Endothelial cell of umbilical vein (primary cell): Measurements from ENCODE around the gene CCDC40. TPM values are rescaled to one million over a fixed set of nuclear protein-coding genes. Genes with fewer than 3 reads are reported as not detected.
A peak's percentile ranks its signal among the peaks of the same experiment; 100 is the strongest.

Source experiments
- BruUV-seq: library from RNA; stranded (reverse); fragments of 400-500 nt; replicated peaks from 2 replicates; lab custom pipeline; 2021; lab: Mats Ljungman, UMichigan
- CTCF ChIA-PET: fragments of 300-600, 350-600 bp; sonication (Branson Sonifier 250); formaldehyde crosslinking; loops from one replicate; lab custom pipeline; 2021; ENCODE audit warnings: antibody characterized with exemption, inconsistent platforms; lab: Charles Lee
- POLR2A ChIA-PET: fragments of 300-600, 350-600 bp; sonication (Branson Sonifier 250); formaldehyde crosslinking; loops from one replicate; lab custom pipeline; 2021; ENCODE audit warnings: antibody characterized with exemption, inconsistent platforms; lab: Charles Lee
- DNase-seq: peaks from one replicate; pipeline ENCODE4 v3.0.0-alpha.2; 2011; ENCODE audit warnings: low read depth, low spot score
- FAIRE-seq: peaks from 2 replicates; lab custom pipeline; 2011; peaks lifted over from hg19 to GRCh38; lab: Jason Lieb, UNC
- H2AFZ ChIP-seq: 2 replicates; pipeline ENCODE4 v1.6.0; 2012; ENCODE audit warnings: low read depth, low read length, control low read depth, inconsistent platforms
- H3K27ac ChIP-seq: 2 replicates; pipeline ENCODE4 v1.5.1; 2011; ENCODE audit warnings: low read depth, mild to moderate bottlenecking, control low read depth, low read length, moderate library complexity; ENCODE audit not compliant: insufficient read depth
- H3K27me3 ChIP-seq, 2 experiments: 2 replicates each; pipeline versions ENCODE4 v1.6.0 to v1.6.1; 2011; ENCODE audit warnings: low read length in 2 of 2, mixed read lengths in 1 of 2; ENCODE audit not compliant: control insufficient read depth in 2 of 2, insufficient read depth in 2 of 2
- H3K36me3 ChIP-seq, 2 experiments: 2 replicates in 1 of 2; 3 replicates in 1 of 2; pipeline ENCODE4 v1.5.1; 2011; ENCODE audit warnings: low read length in 2 of 2, mild to moderate bottlenecking in 1 of 2, moderate library complexity in 1 of 2; ENCODE audit not compliant: control insufficient read depth in 2 of 2, insufficient read depth in 2 of 2; ENCODE audit errors: extremely low read depth in 1 of 2
- H3K4me1 ChIP-seq: 3 replicates; pipeline ENCODE4 v1.5.1; 2011; ENCODE audit warnings: mild to moderate bottlenecking, low read length; ENCODE audit not compliant: control insufficient read depth, insufficient read depth; ENCODE audit errors: extremely low read depth
- H3K4me2 ChIP-seq: 2 replicates; pipeline ENCODE4 v1.6.1; 2011; ENCODE audit warnings: low read length, control low read depth, mixed read lengths; ENCODE audit not compliant: insufficient read depth
- H3K4me3 ChIP-seq, 3 experiments: fragments of 200-600 bp in 1 of 3; sonication (generic), shearing (Covaris generic) in 1 of 3; replicated peaks in 1 of 3; 2 replicates each; pipeline ENCODE4 v1.5.1; 2011 to 2016; ENCODE audit warnings: control low read depth in 3 of 3, low read length in 3 of 3, mild to moderate bottlenecking in 2 of 3, inconsistent platforms in 1 of 3, low read depth in 1 of 3, moderate library complexity in 1 of 3; ENCODE audit not compliant: insufficient read depth in 1 of 3
- H3K79me2 ChIP-seq: 2 replicates; pipeline ENCODE4 v1.6.0; 2012; ENCODE audit warnings: low read length, inconsistent platforms; ENCODE audit not compliant: control insufficient read depth, insufficient read depth
- H3K9ac ChIP-seq: replicated peaks from 2 replicates; pipeline ENCODE3; 2011; ENCODE audit warnings: low read length, control low read depth; ENCODE audit not compliant: insufficient read depth; ENCODE audit errors: extremely low read depth
- H3K9me1 ChIP-seq: replicated peaks from 3 replicates; pipeline ENCODE4 v1.6.0; 2011; ENCODE audit warnings: mild to moderate bottlenecking, low read length; ENCODE audit not compliant: control insufficient read depth, insufficient read depth; ENCODE audit errors: extremely low read depth
- H3K9me3 ChIP-seq: replicated peaks from 2 replicates; pipeline ENCODE4 v1.5.1; 2012; ENCODE audit warnings: low read length, inconsistent platforms; ENCODE audit not compliant: control insufficient read depth, insufficient read depth
- H4K20me1 ChIP-seq: replicated peaks from 2 replicates; pipeline ENCODE3; 2011; ENCODE audit warnings: mild to moderate bottlenecking, low read length; ENCODE audit not compliant: control insufficient read depth, insufficient read depth; ENCODE audit errors: extremely low read depth
- EZH2 ChIP-seq: IDR thresholded peaks from 2 replicates; pipeline ENCODE4 v1.6.1; 2012; ENCODE audit warnings: borderline replicate concordance, low read depth, mild to moderate bottlenecking, moderate library complexity, low read length, inconsistent platforms; ENCODE audit not compliant: severe bottlenecking
- FOS ChIP-seq: IDR thresholded peaks from 2 replicates; pipeline ENCODE4 v1.6.1; 2011; ENCODE audit warnings: mild to moderate bottlenecking, low read length, moderate library complexity, borderline replicate concordance; ENCODE audit not compliant: insufficient read depth
- GATA2 ChIP-seq: IDR thresholded peaks from 2 replicates; pipeline ENCODE4 v1.7.0; 2011; ENCODE audit warnings: low read depth, mild to moderate bottlenecking, moderate library complexity, mixed read lengths, low read length; ENCODE audit not compliant: insufficient read length, insufficient read depth
- JUN ChIP-seq: IDR thresholded peaks from 2 replicates; pipeline ENCODE4 v1.6.1; 2011; ENCODE audit warnings: borderline replicate concordance, low read depth; ENCODE audit not compliant: insufficient read length, insufficient read depth
- MYC ChIP-seq: IDR thresholded peaks from one replicate; pipeline ENCODE4 v1.6.1; 2011; ENCODE audit warnings: mild to moderate bottlenecking, low read depth, low read length
- POLR2A ChIP-seq: IDR thresholded peaks from 2 replicates; pipeline ENCODE4 v1.6.1; 2012; ENCODE audit warnings: low read depth, mild to moderate bottlenecking, control low read depth, low read length
- POLR2AphosphoS5 ChIP-seq: IDR thresholded peaks from 2 replicates; pipeline ENCODE4 v1.6.1; 2012; ENCODE audit warnings: low read depth, mild to moderate bottlenecking, control low read depth, low read length, moderate library complexity; ENCODE audit not compliant: insufficient read depth
- dilution Hi-C: fragments of 300-500 bp; cut with MboI; formaldehyde crosslinking; loops from one replicate; pipeline ENCODE4 v1.15.0; 2019; ENCODE audit warnings: low sequenced_read_pairs; ENCODE audit not compliant: extremely low pct_ligation_motif_present
- intact Hi-C: fragments of 100-400 bp; cut with micrococcal nuclease; formaldehyde crosslinking; loops from one replicate; pipeline ENCODE4 v1.10.0; 2022
- polyA plus RNA-seq, 4 experiments: library from polyadenylated mRNA; depleted of rRNA in 3 of 4; stranded (reverse) in 3 of 4; unstranded in 1 of 4; fragments of >200 nt; gene quantifications; 2 replicates each; pipeline versions ENCODE4 v1.2.1 to v1.2.3, GENCODE V29; 2011 to 2012; ENCODE audit warnings: missing spikeins in 1 of 4
- total RNA-seq: library from RNA; stranded (reverse); gene quantifications from 2 replicates; pipeline ENCODE4 v1.2.3, GENCODE V29; 2021
- TF ChIP-seq, protein P1 (sequence below): IDR thresholded peaks from 2 replicates; pipeline ENCODE4 v1.6.1; 2011; ENCODE audit not compliant: insufficient read depth, insufficient read length
- TF ChIP-seq, protein P2 (sequence below), 2 donors: IDR thresholded peaks; 1 replicate in 1 of 2; 2 replicates in 1 of 2; pipeline ENCODE4 v1.5.1; 2011; ENCODE audit warnings: low read length in 2 of 2, mild to moderate bottlenecking in 2 of 2, moderate library complexity in 2 of 2, control low read depth in 1 of 2, inconsistent platforms in 1 of 2, low read depth in 1 of 2; ENCODE audit not compliant: insufficient read depth in 1 of 2; ENCODE audit errors: extremely low read depth in 1 of 2

The CCDC40 gene
- total and polyA plus RNA-seq, 2 donors (not counting 3 experiments of a cell fraction or from before 2014, with no cell fraction given), result 1.4 to 5.5 TPM

DNA sequence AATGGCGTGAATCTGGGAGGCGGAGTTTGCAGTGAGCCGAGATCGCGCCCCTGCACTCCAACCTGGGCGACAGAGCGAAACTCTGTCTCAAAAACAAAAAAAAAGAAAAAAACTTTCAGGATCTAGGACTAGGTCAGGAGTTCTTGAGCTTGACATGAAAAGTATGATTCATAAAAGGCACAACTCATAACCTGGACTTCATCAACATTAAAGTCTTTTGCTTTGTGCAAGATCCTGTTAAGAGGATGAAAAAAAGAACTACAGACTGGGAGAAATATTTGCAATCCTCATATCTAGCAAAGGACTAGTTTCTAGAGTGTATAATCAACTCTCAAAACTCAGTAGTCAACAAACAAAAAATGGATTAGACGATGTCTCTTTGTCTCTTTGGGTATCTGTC, 40.7 kb upstream of the CCDC40 start:
- H3K36me3 ChIP-seq, result peaks cover 0 to 3% of the 10 kb centered on the region in 2 experiments
- FAIRE-seq, result peak; percentile 64
- dilution Hi-C loops, result no loop called here
- TF ChIP-seq EZH2, result no peak
- TF ChIP-seq FOS, result no peak
- TF ChIP-seq, protein P1, sequence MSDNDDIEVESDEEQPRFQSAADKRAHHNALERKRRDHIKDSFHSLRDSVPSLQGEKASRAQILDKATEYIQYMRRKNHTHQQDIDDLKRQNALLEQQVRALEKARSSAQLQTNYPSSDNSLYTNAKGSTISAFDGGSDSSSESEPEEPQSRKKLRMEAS, result no peak
- no peak for TF ChIP-seq POLR2A
- TF ChIP-seq, protein P2, sequence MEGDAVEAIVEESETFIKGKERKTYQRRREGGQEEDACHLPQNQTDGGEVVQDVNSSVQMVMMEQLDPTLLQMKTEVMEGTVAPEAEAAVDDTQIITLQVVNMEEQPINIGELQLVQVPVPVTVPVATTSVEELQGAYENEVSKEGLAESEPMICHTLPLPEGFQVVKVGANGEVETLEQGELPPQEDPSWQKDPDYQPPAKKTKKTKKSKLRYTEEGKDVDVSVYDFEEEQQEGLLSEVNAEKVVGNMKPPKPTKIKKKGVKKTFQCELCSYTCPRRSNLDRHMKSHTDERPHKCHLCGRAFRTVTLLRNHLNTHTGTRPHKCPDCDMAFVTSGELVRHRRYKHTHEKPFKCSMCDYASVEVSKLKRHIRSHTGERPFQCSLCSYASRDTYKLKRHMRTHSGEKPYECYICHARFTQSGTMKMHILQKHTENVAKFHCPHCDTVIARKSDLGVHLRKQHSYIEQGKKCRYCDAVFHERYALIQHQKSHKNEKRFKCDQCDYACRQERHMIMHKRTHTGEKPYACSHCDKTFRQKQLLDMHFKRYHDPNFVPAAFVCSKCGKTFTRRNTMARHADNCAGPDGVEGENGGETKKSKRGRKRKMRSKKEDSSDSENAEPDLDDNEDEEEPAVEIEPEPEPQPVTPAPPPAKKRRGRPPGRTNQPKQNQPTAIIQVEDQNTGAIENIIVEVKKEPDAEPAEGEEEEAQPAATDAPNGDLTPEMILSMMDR (IDR thresholded peaks at IDR 0.05; ENCODE audit: extremely low read depth in 1 of 2, insufficient read depth in 1 of 2, low read depth in 1 of 2, low read length in 2 of 2), result no peak
- TF ChIP-seq MYC, result no peak
- TF ChIP-seq POLR2AphosphoS5, result no peak
- TF ChIP-seq JUN, result no peak
- TF ChIP-seq GATA2, result no peak
- DNase-seq, result no peak
- no peak overlapping the region for H3K4me2 ChIP-seq
- H3K79me2 ChIP-seq, result no peaks in the 10 kb centered on the region
- H3K4me3 ChIP-seq, result no peak overlapping the region
- no peak overlapping the region for H3K27ac ChIP-seq
- BruUV-seq, result no TSS peak
- ChIA-PET POLR2A (no interaction called here), CTCF (interaction anchor here (0.7 to 3.2 kb wide), 3 partner anchors 11 to 106 kb away, joined by 5 to 11 read pairs (median 5); partner anchors contain the start of gene GAA)
- H2AFZ ChIP-seq, result no peak overlapping the region
- no peak overlapping the region for H3K9ac ChIP-seq
- no peaks in the 10 kb centered on the region for H3K4me1 ChIP-seq
- no peaks in the 10 kb centered on the region for H4K20me1 ChIP-seq
- H3K27me3 ChIP-seq, result no peaks in the 10 kb centered on the region
- H3K9me3 ChIP-seq, result no peaks in the 10 kb centered on the region
- intact Hi-C loops, result no loop called here
- H3K9me1 ChIP-seq, result no peaks in the 10 kb centered on the region
